CD4-positive, alpha-beta T cell treated with Interleukin-12 subunit alpha and Interleukin-12 subunit beta, for 1 hour (primary cell): ENCODE measurements around the gene BORCS5.

Source experiments
- DNase-seq: peaks from one replicate; pipeline ENCODE4 v3.0.0-alpha.2; 2020

The BORCS5 gene

DNA sequence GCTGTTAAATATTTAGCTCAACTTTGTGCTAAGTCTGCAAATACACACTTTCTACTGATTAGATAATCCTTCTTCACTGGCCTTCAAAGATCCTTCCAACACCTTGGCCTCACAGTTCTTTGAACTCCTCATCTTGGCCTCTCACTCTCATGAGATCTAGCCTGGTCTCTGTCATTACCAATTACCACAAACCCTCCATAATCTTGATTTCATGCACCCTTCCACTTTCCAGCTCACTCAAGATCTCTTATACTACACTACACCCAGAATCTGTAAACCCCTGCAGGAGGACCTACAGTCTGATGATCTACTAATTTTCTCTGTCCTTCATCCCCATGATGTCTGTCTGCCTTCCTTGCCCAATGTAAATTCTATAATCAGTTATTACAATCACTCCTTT is 134.7 kb downstream of the BORCS5 start:
- no peak for DNase-seq

DNA sequence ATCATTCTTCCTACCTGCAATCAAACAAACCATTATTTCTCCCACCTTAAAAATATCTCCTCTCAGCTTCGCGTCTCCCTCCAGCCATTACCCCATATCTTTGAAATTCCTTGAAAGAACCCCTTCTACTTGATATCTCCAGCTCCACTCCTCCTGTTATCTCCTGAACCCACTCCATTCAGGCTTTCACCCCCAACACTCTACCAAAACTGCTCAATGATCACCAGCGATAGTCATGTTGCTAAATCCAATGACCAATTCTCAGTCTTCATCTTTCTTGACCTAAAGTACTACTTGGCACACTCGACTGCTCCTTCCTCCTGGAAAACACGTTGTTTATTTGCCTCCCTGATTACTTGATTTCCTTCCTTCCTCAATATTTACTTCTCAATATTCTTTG is 135.7 kb downstream of the BORCS5 start:
- no peak for DNase-seq

DNA sequence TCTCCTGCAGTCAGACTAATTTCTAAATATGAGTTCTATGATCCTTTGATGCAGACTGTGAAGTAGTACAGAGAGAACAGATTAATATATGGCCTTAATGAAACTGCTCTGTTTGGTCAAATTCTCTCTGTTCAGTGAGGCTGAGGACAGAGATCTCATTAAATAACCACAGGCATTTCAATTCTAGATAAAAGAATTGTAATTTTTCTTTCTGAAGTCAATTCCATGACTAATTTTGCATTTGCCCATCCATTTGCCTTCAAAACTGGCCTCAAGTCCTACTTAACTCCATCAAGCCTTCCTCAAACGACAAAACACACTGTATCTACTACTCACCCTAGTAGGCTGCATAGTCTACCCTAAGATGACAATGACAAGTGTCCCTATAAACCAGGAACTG is 138.7 kb downstream of the BORCS5 start:
- no peak for DNase-seq

DNA sequence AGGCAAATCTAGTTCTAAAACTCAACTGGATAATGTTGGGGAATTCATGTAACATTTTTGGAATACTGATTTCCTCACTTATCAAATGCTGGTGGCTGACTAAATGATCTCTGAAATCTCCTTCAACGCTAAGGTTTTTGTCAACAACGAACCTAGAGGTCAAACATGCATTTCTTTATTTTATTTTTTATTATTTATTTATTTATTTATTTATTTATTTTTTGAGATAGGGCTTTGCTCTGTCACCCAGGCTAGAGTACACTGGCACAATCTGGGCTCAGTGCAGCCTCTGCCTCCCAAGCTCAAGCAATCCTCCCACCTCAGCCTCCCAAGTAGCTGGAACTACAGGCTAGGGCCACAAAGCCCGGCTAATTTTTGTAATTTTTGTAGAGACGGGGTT is 141.3 kb downstream of the BORCS5 start:
- no peak for DNase-seq

DNA sequence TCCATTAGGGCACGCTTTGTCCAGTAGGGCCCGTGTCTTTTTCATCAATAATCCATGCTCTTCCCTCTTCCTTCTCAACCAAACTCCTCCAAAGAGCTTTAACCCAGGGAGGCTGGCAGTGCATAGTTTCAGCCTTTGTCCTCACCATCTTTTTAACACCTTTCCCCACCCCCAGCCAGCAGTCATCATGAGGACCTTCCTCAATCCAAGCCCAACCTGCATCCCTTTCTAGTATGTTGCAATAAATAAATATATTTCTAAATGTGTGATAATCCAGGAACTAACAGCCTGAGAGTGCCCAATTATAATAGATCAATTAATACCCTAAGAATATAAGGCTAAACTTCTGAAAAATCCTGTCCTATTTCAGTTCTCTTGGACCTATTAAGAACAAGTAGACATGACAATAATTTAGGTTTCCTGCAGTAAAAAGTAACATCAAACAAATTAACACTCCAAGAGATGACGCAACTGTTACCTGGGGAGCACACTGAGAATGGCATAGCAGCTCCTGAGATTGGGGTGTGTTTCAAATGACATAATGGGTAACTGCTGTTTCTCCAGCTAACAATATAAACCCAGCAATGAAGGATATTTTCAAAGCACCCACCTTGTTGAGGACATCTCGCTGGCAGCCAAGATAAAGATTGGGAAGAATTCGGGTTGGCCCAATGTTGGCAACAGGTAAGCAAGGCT is 143.2 kb downstream of the BORCS5 start:
- no peak for DNase-seq

DNA sequence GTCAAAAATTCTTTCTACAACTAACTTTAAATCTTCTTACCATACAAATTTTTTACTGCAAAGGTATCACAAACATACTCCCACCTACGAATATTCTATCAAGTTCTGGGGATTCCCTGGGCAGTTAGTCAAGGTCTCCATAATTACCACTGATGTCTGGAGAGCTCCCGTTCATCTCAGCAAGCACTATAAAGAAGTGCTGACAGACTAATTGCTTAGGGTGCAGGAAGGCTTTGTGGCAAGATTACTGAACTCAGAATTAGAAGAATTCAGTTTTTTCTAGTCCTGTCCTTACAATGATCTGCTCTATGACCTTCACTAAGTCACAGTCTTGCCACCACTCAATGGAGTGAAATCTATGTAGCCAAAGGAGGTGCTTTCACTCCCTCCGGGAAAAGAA is 144.2 kb downstream of the BORCS5 start:
- DNase-seq, result no peak

DNA sequence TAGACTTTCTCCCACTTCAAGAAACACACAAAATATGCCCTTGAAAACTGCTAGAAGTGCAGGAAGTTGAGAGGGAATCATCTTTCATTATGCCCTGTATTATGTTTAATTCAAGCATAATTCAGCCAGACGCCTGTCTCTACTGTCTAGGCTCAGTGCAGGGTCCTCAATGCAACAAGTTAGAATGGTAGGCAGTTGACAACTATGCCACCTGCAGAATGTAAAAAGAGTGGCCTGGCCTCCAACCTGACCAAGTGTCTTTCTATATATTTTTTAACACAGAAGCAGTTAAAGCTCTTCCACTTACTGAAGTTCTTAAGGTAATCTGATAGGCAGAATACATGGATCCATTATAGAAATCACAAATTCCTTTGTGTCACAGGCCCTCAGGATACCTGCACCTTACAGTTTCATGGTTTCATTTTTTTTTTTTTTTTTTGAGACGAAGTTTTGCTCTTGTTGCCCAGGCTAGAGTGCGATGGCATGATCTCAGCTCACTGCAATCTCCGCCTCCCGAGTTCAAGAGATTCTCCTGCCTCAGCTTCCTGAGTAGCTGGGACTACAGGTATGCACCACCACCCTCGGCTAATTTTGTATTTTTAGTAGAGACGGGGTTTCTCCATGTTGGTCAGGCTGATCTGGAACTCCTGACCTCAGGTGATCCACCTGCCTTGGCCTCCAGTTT is 145.4 kb downstream of the BORCS5 start:
- DNase-seq, result peak; percentile 43

DNA sequence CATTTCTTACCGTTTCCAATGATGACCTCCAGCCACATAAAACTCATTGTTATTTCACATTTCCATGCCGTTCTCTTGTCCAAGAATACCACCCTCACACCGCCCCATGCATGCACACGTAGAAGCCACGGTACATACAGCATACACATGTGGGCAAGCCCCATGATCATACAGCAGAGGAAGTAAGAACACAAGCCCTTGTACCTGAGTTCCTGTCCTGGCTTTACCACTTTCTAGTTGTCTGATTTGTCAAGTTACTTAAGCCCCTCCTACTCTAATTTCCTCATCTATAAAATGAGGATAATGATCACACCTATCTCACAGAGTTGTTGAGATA is 145.9 kb downstream of the BORCS5 start:
- peak; percentile 51 for DNase-seq

DNA sequence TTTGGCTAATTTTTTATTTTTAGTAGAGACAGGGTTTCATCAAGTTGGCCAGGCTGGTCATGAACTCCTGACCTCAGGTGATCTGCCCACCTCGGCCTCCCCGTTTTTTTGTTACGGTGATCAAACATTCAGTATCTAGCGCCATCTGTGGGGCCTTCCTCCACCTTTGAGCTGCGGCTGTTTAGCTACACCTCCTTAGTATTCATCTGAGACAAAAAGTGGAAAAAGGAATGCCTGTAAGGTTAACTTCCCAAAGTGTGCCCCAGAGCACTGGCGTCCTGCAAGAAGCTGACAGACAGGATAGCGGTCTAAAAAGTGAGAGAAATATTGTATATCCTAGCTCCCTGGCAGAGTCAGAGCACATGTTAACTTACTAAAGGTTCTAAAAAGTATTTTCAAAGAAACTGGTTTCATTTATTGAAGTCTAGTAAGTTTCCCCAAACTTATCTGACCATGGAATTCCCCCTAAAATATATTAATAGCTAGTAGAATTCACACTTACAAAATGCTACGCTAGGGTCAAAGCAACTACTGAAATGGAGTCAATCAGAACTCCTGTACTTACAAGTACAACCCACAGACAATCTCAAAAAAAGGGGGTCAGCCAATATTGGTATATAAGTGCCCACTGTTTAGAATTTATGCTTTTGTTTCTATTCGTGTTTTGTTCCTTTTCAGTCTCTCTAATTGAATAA is 146.7 kb downstream of the BORCS5 start:
- peak; percentile 65 for DNase-seq

DNA sequence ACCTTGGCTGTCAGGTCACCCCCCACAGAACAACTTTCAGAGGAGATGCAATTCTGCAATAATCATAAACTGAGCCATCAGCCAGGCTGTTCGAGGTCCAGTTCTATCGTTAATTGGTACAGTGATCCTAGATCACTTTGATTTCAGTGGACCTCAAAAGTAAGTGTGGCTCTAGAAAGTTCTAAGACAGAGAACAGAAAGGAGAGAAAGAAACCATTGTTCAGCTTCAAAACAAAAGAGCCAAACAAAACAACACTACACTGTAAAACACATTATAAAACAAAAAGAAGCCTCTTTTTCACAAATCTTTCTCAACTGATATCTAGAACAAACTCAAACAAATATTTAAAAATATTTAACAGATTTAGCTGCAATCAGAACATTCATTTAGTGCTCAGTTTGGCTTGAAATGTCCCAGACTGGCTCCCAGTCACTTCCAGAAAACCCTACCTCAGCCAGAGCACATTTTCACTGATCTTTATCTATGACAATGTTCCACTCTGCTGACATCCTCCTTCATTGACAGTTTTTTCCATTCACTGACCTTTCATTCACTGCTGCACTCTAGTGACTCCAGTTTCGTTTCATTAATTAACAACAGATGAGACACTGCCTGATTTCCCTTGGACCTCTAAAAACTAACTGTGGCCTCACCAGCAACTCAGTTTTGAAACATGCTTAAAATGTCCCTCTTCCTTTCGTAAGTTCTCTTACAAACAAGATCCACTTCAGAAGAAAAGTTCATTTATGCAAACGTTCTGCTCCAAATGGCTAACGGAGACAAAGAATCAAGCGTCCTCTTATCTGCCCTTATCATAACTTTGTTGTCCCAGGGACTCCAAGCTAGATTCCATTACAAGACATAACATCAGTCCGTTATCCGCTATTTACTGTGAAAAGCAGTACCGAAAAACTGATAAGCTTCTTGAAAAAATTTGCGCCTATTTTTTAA is 148.9 kb downstream of the BORCS5 start:
- DNase-seq, result no peak

DNA sequence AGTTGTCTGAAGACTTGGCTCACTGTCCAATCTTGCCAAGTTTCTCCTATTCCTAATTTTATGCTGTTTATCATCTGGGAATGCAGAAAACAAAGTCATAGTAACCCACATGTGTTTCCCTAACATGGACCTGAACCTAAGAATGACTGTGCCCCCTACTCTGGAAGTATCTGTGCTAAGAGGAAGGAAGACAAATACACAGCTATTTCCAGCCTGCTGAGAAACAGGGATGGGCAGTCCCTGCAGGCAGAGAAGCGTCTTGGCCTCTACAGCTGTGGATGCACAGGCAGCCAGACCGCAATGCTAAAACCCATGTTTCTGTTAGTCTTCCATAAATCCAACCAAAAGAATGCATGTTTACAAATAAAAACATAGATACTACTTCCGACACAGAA is 149.6 kb downstream of the BORCS5 start:
- no peak for DNase-seq

DNA sequence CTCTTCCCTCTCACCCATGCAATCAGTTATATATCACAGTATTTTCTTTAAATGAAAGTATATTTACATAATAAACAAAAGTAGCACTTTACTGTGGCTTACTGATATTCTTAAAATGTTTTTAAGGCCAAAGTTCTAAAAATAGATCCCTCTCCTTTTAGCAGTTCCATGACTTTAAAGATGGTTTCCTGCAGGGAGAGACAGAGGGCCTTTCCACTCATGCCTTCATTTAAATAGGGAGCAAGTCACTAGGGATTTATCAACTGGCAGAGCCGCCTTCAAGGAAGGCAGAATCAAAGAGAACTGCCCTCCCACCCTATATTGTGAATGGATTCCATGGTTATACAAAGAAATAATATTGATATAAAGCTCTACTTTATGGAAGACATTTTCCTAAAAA is 150.2 kb downstream of the BORCS5 start:
- no peak for DNase-seq

DNA sequence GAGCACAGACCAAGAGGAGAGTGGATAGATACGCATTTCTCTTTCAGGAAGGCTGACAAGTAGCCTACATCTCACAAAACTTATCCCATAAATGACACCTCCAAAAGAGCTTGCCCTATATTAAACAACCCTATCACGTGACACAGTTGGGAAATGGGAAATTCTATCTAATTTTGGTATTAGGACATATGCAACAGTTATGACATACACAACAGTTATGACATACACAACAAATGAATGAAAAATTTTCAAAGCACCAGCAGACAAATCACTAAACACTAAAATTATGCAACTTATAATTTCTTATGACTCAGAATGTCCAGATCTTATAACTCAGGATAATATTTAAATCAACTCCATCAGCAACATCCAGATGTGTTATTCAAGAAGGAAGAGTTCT is 151.7 kb downstream of the BORCS5 start:
- DNase-seq, result no peak

DNA sequence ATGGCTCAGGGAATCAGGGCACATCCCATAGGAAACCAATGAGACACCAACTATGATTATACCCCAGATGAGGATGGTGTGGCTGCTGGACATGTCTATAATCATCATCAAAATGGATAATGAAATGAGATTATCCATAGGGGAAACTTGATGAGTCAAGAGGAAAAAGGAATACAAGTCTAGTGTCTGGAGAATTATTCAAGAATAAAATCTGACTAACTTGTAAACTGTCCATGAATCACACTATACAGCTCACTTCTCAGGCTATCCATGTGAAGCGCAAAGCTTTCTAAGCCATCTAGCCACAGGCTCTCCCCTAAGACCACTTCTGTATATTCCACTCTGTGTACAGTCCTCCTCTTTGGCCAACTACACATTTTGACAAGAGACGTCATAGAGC is 153.3 kb downstream of the BORCS5 start:
- DNase-seq, result no peak

DNA sequence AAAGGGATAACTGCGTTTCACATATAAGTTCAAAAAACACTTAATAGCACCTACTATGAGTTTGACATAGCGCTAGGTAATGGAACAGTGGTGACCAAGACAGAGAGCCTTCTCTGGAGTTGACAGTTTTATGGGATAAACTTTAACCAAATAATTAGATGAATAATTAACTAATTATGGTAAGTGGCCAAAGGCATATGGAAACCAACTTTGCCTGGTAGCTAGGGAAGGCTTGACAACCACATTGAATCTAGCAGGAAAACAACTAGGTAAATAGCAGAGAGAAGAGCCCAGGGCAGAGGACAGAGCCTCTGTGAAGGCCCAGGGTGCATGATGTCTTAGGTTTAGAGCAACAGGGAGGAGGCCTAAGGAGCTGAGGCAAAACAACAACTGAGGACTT is 153.7 kb downstream of the BORCS5 start:
- DNase-seq, result no peak

DNA sequence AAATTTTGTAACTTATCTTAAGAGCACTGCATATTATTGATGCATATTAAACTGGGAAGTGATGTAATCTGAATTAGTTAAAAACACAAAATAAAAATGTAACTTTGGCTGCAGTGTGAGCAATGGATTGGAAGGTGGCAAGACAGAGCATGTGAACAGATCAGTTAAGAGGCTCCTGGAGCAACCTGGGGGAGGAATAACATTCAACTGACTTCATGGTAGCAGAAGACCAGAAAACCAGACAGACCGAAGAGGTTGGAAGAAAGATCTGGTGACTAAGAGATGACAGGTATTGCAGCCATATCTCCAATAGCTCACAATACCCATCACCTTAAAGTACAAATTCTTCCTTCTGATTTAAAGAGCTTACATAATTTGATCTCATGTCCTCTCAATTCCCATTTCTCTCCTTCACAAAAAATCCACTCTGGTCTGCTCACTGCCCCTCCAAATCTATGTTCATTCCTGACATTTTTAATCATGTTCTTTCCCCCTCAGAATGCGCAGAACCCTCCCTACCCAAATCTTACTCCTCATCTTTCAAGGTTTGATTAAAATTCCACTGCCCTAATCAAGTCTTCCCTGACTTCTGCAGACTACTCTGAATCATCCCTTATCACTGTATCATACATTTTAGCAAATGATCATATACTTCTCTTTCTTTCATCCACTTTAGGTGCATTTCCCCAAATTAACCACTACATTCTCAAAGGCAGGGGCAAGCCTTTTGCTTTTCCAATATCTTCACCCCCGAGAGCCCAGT is 154.3 kb downstream of the BORCS5 start:
- DNase-seq, result no peak

DNA sequence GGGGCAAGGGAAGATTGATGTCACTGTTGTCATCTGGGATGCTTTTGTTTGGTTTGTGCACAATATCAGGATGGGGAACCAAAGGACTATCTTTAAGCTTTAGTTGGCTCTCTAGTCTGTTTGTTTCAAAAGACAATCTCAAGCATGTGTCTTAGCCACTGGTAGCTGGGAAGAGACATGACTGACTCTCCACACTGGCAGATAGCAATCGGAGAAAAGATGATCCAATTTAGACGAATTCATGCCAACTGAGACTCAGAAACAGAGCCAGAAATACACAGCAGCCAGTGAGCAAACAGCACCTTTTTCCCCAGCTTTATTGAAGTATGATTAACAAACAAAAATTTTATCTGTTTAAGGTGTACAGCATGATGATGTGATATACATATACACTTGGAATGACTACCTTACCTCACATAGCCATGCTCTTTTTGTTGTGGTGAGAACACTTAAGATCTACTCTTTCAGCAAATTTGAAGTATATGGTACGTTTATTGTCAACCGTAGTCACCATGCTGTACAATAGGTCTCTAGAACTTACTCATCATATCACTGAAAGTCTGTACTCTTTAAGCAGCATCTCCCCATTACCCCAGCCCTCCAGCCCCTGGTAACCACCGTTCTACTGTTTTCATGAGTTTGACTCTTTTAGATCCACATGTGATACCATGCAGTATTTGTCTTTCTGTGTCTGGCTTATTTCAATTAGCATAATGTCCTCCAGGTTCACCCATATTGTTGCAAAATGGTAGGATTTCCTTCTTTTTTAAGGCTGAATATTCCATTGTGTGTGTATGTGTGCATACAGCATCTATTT is 155.2 kb downstream of the BORCS5 start:
- DNase-seq, result no peak

DNA sequence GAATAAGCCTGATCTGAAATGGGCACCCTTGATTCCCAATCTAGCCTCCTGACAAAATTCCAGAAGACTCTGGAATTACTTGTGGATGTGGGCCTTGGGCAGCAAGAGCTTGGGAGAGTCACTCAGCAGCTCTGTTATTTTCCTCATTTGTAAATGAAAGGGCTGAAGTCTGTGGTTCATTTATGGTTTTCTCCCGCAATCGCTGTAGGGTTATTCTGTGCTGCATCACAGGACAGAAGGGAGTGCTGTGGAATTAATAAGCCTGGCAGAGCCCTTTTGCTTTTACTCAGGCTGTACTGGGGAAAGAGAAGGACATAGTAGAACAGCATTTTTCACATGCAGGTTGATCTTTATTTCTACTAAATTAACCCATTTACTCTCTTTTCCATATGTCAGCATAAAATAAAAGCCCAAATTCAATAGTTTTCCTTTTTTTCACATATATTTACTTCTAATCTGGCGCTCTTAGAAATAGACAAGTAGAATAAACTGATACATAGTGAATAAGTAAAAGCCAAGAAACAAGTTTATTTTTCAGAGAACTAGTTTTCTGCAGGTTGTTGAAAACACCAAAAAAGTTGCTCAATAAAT is 156.6 kb downstream of the BORCS5 start:
- DNase-seq, result no peak

DNA sequence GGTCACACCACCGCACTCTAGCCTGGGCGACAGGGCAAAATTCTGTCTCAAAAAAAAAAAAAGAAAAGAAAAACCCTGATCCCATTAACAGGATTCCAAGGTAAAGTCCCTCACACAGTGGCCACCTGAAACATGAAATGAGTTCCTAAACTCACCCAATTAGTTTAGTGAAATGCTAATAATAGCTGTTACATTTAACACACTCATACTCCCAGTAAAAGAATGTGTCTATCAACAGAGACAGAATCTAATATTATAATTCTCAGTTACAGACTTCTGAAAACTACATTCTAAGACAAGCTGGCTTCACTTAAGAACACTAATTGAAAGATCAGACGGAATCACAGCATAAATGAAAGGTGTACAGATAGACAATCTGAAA is 161.6 kb downstream of the BORCS5 start:
- DNase-seq, result no peak

DNA sequence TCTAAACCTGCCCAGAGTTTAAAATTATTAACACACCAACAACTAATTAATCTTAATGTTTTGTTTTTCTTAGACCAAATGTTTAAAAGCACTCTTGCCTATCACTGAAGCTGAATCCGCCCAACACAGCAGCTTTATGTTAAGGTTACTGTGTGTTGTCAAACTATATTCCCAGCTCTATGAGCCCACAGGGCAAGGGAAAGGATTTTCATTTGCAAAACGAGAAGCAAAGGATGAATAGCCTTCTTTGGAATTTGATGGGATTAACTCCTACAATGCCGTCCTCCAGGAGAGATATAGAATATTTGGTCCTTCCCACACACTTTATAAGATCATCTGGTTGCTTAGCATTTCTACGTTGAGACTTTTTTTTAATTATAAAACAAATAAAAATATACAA is 162.0 kb downstream of the BORCS5 start:
- DNase-seq, result no peak
